ENCODE results near the gene PALB2. TPM values are rescaled to one million over a fixed set of nuclear protein-coding genes. Genes with fewer than 3 reads are reported as not detected.

PALB2 gene
- total and polyA plus RNA-seq, 2 of the 8 experiments (the other 6 are each of a cell fraction or from before 2014, with no cell fraction given) = 12.5 to 33.1 TPM

DNA sequence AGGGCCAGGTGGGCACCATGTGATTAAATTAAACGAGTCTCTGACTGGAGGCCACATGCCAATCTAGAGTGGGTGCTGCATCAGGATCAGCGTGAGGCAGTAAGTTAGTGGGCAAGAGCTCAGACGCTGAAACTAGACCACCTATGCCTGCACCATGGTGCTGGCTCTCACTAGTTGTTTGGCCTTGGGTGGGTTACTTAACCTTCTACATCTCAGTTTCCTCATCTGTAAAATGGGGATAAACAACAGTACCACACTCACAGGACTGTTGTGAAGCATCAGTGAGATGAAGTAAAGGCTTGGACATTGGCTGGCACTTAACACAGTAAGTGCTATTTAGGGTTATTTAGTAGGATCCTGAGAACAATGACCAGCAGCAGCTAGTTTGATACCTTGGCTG lies 50.9 kb downstream of the PALB2 start:
- H3K27me3 ChIP-seq (replicated peaks in 1 of 4; ENCODE audit: control insufficient read depth in 3 of 4, extremely low read depth in 1 of 4, insufficient read depth in 3 of 4, low read length in 3 of 4) = no peaks in the 10 kb centered on the region
- H2BK5ac ChIP-seq (ENCODE audit: low read depth, low read length) = no peak overlapping the region
- peaks cover 14% of the 10 kb centered on the region; the same call in 1 of the 2 replicates for H3K79me1 ChIP-seq (ENCODE audit: low read depth, low read length)
- H4K20me1 ChIP-seq (replicated peaks in 1 of 2; ENCODE audit: control insufficient read depth in 1 of 2, insufficient read depth in 2 of 2, low read length in 2 of 2) = peaks cover 8 to 15% of the 10 kb centered on the region in 2 experiments
- DNase-seq (ENCODE audit: low read depth in 1 of 2, low spot score in 2 of 2) (no peak), FAIRE-seq (no peak)
- H2BK12ac ChIP-seq (ENCODE audit: low read depth, low read length) = no peak overlapping the region
- 93% methylated on average over 3 of the region's 3 CpGs; no CpG with 5 or more reads in 1 of the 2 experiments for WGBS, 2 experiments (ENCODE audit: extremely low coverage in 1 of 2, insufficient coverage in 1 of 2, insufficient read length in 1 of 2, insufficient replicate concordance in 2 of 2, low coverage in 1 of 2, low lambda C conversion rate in 2 of 2, missing lambda C conversion rate in 1 of 2)
- H4K8ac ChIP-seq (ENCODE audit: extremely low read depth, insufficient read depth, low read length) = no peak overlapping the region; the same call in 1 of the 2 replicates
- H2BK120ac ChIP-seq (replicated peaks; ENCODE audit: low read depth, low read length) = no peak overlapping the region
- ChIA-PET CTCF (ENCODE audit: partially characterized antibody) (interaction anchor here (0.6 kb wide), 1 partner anchor 15 kb away, joined by 3 read pairs; no protein-coding TSS in a partner anchor), POLR2A (ENCODE audit: partially characterized antibody) (interaction anchor here (1.0 to 1.3 kb wide), 5 partner anchors 12 to 32 kb away, joined by 3 to 5 read pairs (median 3); partner anchors contain the start of genes EARS2 and UBFD1)
- H3K4me3 ChIP-seq (ENCODE audit: extremely low read depth in 1 of 4, insufficient read depth in 2 of 4, low read depth in 3 of 4, low read length in 4 of 4) = no peak overlapping the region
- no peak overlapping the region for H2BK20ac ChIP-seq (ENCODE audit: low read length)
- no peak overlapping the region for H3K56ac ChIP-seq (replicated peaks; ENCODE audit: insufficient read length, low read depth, low read length)
- H4K5ac ChIP-seq (ENCODE audit: insufficient read length, low read depth, low read length) = no peak overlapping the region
- H3K9me3 ChIP-seq (ENCODE audit: insufficient read depth in 2 of 2, low read depth in 1 of 2, low read length in 1 of 2) = no peaks in the 10 kb centered on the region
- H4K91ac ChIP-seq (replicated peaks; ENCODE audit: insufficient read length, low read length) = no peak overlapping the region
- H3K9ac ChIP-seq (replicated peaks in 1 of 4; ENCODE audit: extremely low read depth in 1 of 4, low read depth in 3 of 4, low read length in 3 of 4) = no peak overlapping the region
- H3K4ac ChIP-seq (replicated peaks; ENCODE audit: insufficient read length, low read depth, low read length) = no peak overlapping the region
- peaks cover 0 to 2% (median under 1%) of the 10 kb centered on the region in 4 experiments; a peak in 2 of 7 replicates for H3K4me1 ChIP-seq (replicated peaks in 1 of 4; ENCODE audit: control insufficient read depth in 3 of 4, insufficient read depth in 4 of 4, low read length in 3 of 4)
- H3K23me2 ChIP-seq (ENCODE audit: low read depth, low read length) = peaks cover 2% of the 10 kb centered on the region; the same call in 1 of the 2 replicates
- H3K18ac ChIP-seq (ENCODE audit: extremely low read depth, low read length) = no peak overlapping the region
- no peak overlapping the region for H3K4me2 ChIP-seq (ENCODE audit: insufficient read depth in 1 of 2, low read depth in 2 of 2, low read length in 2 of 2)
- no peak overlapping the region for H3K27ac ChIP-seq (ENCODE audit: low read depth, low read length)
- no peak overlapping the region for H3K14ac ChIP-seq (ENCODE audit: insufficient read length)
- no peak overlapping the region for H2AFZ ChIP-seq (ENCODE audit: low read length)
- H3K23ac ChIP-seq (ENCODE audit: insufficient read length) = no peak overlapping the region
- H2AK5ac ChIP-seq (ENCODE audit: low read depth, low read length) = no peak overlapping the region
- H3K36me3 ChIP-seq (ENCODE audit: control insufficient read depth in 2 of 4, insufficient read depth in 4 of 4, low read length in 3 of 4) = peaks cover 14 to 75% (median 46%) of the 10 kb centered on the region in 4 experiments
- no peak overlapping the region for H2BK15ac ChIP-seq (ENCODE audit: low read length)
- H3K79me2 ChIP-seq (ENCODE audit: control insufficient read depth in 1 of 2, insufficient read depth in 2 of 2, low read length in 2 of 2) = peaks cover 28 to 75% of the 10 kb centered on the region in 2 experiments
- TF ChIP-seq SP1 (IDR thresholded peaks at IDR 0.05; ENCODE audit: low read depth, low read length) (no peak), TEAD4 (IDR thresholded peaks at IDR 0.05; ENCODE audit: low read depth, low read length) (no peak)

All from H1 (cell line).